ENCODE data around the gene PHACTR3. TPM values are rescaled to one million over a fixed set of nuclear protein-coding genes. Genes with fewer than 3 reads are reported as not detected.

The PHACTR3 gene
- total and polyA plus RNA-seq, 2 donors (not counting 1 experiment from before 2014, with no cell fraction given) = not detected

GRCh38 chr20:59577809-59578435 is 26.4 kb upstream of the PHACTR3 start:
- Histone ChIP-seq H4K20me1 (ENCODE audit: control insufficient read depth, extremely low read depth, insufficient read depth, low read length) (no peaks in the 10 kb centered on the region), H2AFZ (ENCODE audit: low read length) (no peak overlapping the region), H3K79me2 (ENCODE audit: control insufficient read depth, insufficient read depth, low read length) (no peaks in the 10 kb centered on the region), H3K4me1 (ENCODE audit: control insufficient read depth, extremely low read depth, insufficient read depth, low read length) (no peaks in the 10 kb centered on the region), H3K36me3 (ENCODE audit: control insufficient read depth, insufficient read depth, low read length) (no peaks in the 10 kb centered on the region), H3K27ac (ENCODE audit: insufficient read depth, low read length) (no peak overlapping the region), H3K27me3 (ENCODE audit: control insufficient read depth, insufficient read depth, low read length) (no peaks in the 10 kb centered on the region), H3K4me2 (ENCODE audit: extremely low read depth, insufficient read depth, low read length) (no peak overlapping the region), H3K9ac (ENCODE audit: insufficient read depth, low read length) (no peak overlapping the region), H3K9me3 (ENCODE audit: control insufficient read depth, insufficient read depth, low read depth, low read length) (no peaks in the 10 kb centered on the region), H3K4me3 (replicated peaks in 1 of 4; ENCODE audit: control extremely low read depth in 1 of 4, insufficient read depth in 1 of 4, low read depth in 3 of 4, low read length in 4 of 4) (no peak overlapping the region)
- TF ChIP-seq CTCF (conservative IDR thresholded peaks at IDR 0.05 in 1 of 2, IDR thresholded peaks at IDR 0.05 in 1 of 2; ENCODE audit: low read depth in 1 of 2, low read length in 2 of 2) = no peak
- no peak for TF ChIP-seq EZH2 (IDR thresholded peaks at IDR 0.05; ENCODE audit: low read length, missing control alignments)
- no peak for DNase-seq (ENCODE audit: low read depth in 2 of 2)

- Histone ChIP-seq H3K36me3 (ENCODE audit: control insufficient read depth, insufficient read depth, low read length) (no peaks in the 10 kb centered on the region), H3K79me2 (ENCODE audit: control insufficient read depth, insufficient read depth, low read length) (no peaks in the 10 kb centered on the region), H3K27me3 (ENCODE audit: control insufficient read depth, insufficient read depth, low read length) (no peaks in the 10 kb centered on the region), H3K27ac (ENCODE audit: insufficient read depth, low read length) (no peak overlapping the region), H3K9me3 (ENCODE audit: control insufficient read depth, insufficient read depth, low read depth, low read length) (no peaks in the 10 kb centered on the region), H4K20me1 (ENCODE audit: control insufficient read depth, extremely low read depth, insufficient read depth, low read length) (no peaks in the 10 kb centered on the region), H3K4me2 (ENCODE audit: extremely low read depth, insufficient read depth, low read length) (no peak overlapping the region), H2AFZ (ENCODE audit: low read length) (no peak overlapping the region), H3K4me3 (replicated peaks in 1 of 4; ENCODE audit: control extremely low read depth in 1 of 4, insufficient read depth in 1 of 4, low read depth in 3 of 4, low read length in 4 of 4) (no peak overlapping the region), H3K4me1 (ENCODE audit: control insufficient read depth, extremely low read depth, insufficient read depth, low read length) (no peaks in the 10 kb centered on the region), H3K9ac (ENCODE audit: insufficient read depth, low read length) (no peak overlapping the region)
- DNase-seq (ENCODE audit: low read depth in 2 of 2) = no peak
- TF ChIP-seq CTCF (conservative IDR thresholded peaks at IDR 0.05 in 1 of 2, IDR thresholded peaks at IDR 0.05 in 1 of 2; ENCODE audit: low read depth in 1 of 2, low read length in 2 of 2) (no peak), EZH2 (IDR thresholded peaks at IDR 0.05; ENCODE audit: low read length, missing control alignments) (no peak)
These were observed 25.6 kb upstream of the PHACTR3 start for GRCh38 chr20:59578436-59579403.

- Histone ChIP-seq H3K27me3 (ENCODE audit: control insufficient read depth, insufficient read depth, low read length) (no peaks in the 10 kb centered on the region), H3K27ac (ENCODE audit: insufficient read depth, low read length) (no peak overlapping the region)
These were observed 24.8 kb upstream of the PHACTR3 start for GRCh38 chr20:59579404-59580145.

More at GRCh38 chr20:59579404-59580145, 24.8 kb upstream of the PHACTR3 start:
- no peaks in the 10 kb centered on the region for H3K4me1 ChIP-seq (ENCODE audit: control insufficient read depth, extremely low read depth, insufficient read depth, low read length)
- H2AFZ ChIP-seq (ENCODE audit: low read length) = no peak overlapping the region
- H3K9me3 ChIP-seq (ENCODE audit: control insufficient read depth, insufficient read depth, low read depth, low read length) = no peaks in the 10 kb centered on the region
- no peak overlapping the region for H3K4me2 ChIP-seq (ENCODE audit: extremely low read depth, insufficient read depth, low read length)
- H3K9ac ChIP-seq (ENCODE audit: insufficient read depth, low read length) = no peak overlapping the region
- no peak overlapping the region for H3K4me3 ChIP-seq (replicated peaks in 1 of 4; ENCODE audit: control extremely low read depth in 1 of 4, insufficient read depth in 1 of 4, low read depth in 3 of 4, low read length in 4 of 4)
- TF ChIP-seq EZH2 (IDR thresholded peaks at IDR 0.05; ENCODE audit: low read length, missing control alignments) (no peak), CTCF (conservative IDR thresholded peaks at IDR 0.05 in 1 of 2, IDR thresholded peaks at IDR 0.05 in 1 of 2; ENCODE audit: low read depth in 1 of 2, low read length in 2 of 2) (no peak)
- no peaks in the 10 kb centered on the region for H3K36me3 ChIP-seq (ENCODE audit: control insufficient read depth, insufficient read depth, low read length)
- no peaks in the 10 kb centered on the region for H4K20me1 ChIP-seq (ENCODE audit: control insufficient read depth, extremely low read depth, insufficient read depth, low read length)
- DNase-seq (ENCODE audit: low read depth in 2 of 2) = no peak
- no peaks in the 10 kb centered on the region for H3K79me2 ChIP-seq (ENCODE audit: control insufficient read depth, insufficient read depth, low read length)
